ENCODE results near the gene ITIH5.

DNA sequence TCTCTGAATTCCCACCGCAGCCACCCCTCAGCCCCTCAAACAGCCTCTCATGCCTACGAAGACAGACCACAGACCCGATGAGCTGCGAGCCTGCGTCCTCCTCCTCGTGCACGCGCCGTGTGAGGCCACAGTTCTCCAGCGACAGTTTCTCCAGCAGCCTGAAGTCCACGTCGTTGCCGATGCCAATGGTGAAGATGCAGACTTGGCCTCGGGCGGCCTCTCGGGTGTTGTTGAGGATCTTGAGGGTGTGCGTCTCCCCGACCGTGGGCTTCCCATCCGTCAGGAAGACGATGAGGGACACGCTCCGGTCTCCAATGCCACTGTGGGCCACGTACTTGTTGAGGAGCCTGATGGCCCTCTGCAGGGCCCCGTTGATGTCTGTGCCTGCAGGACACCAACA, 87.1 kb downstream of the ITIH5 start:
- TF ChIP-seq YEATS4 (CRISPR knock-in tag; IDR thresholded peaks at IDR 0.05; ENCODE audit: borderline replicate concordance), result no peak
- TF ChIP-seq KAT2B (IDR thresholded peaks at IDR 0.05; ENCODE audit: borderline replicate concordance, low read depth, low read length), result no peak
- TF ChIP-seq POLR2A (IDR thresholded peaks at IDR 0.05; ENCODE audit: insufficient read depth in 1 of 2, low read depth in 2 of 2, low read length in 2 of 2), result no peak
- TF ChIP-seq JUN (CRISPR knock-in tag; IDR thresholded peaks at IDR 0.05), result no peak
